Stimulated activated CD8-positive, alpha-beta memory T cell treated with anti-CD3 and anti-CD28 coated beads, Interleukin-12 subunit alpha, Interleukin-12 subunit beta, amount 100 ng/mL, for 24 hours (primary cell): ENCODE measurements around the gene SNX18.

Experiments used
- DNase-seq: peaks from one replicate; pipeline ENCODE4 v3.0.0-alpha.2; 2020; ENCODE audit errors: extremely low read depth

The SNX18 gene

DNA sequence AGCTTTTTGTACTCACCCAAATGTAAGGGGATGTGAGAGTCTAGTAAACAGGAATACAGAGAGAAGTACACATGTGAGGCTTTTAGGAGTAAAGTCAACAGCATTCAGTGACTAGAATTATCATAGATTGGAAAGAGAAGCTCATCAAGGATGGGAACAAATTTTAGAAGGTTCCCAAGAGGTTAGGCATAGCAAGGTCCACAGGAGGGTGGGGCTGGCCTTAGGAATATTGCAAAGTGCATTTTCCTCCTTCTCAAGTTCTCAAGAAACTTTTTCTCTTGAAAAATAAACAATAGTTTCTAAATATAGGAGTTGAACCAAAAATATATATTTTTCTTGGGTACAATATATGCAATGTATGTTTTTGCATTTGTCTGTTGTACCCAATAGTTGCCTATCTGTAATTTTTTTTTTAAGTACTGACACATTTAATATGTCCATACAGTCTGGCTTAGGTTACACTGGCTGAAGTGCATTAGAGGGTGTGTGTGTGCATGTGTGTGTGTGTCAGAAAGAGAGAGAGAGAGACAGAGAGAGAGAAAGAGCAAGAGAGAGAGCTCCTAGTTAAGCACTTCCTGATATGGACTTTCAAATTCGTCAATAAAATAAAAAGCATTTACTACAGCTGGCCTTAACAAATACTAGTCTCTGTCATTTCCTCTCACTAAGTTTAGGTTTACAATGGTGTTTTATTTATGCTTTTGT, 62.2 kb downstream of the SNX18 start:
- DNase-seq, result no peak

DNA sequence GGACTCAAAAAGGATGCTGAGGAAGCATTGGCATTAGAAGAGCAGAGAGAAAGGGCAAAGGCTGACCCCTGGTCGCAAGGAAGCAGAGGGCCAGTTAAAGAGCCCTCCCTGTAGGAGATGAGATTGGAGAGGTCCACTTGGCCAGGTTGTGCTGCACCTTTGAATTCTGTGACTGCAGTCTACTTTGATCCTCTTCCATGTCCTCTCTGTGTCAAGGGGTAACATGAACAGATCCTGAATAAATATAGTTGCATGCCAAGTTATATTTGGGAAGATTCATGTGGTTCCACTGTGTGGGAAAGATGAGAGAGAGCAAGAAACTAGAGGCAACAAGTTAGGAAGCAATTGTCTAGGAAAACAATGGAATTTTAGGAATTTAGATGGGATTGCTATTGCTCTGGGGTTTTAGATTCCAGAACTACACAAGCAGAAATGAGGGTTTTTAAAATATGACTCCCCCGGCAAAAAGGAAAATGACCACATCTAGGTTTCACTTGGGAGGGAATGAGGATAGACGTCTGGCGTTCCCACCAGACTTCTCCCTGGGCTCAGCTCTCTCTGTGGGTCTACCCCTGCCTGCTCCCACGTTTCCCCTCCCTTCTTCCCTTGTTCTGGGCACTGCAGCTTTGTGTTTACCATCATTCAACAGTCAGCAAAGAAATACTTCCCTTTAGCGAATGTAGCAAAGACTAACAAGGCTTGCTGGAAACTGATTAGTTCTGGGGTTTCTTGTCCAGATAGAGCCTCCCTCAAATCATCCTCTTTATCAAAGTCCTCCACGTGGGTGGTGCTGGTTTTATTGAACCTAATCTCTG, 63.6 kb downstream of the SNX18 start:
- DNase-seq, result no peak

DNA sequence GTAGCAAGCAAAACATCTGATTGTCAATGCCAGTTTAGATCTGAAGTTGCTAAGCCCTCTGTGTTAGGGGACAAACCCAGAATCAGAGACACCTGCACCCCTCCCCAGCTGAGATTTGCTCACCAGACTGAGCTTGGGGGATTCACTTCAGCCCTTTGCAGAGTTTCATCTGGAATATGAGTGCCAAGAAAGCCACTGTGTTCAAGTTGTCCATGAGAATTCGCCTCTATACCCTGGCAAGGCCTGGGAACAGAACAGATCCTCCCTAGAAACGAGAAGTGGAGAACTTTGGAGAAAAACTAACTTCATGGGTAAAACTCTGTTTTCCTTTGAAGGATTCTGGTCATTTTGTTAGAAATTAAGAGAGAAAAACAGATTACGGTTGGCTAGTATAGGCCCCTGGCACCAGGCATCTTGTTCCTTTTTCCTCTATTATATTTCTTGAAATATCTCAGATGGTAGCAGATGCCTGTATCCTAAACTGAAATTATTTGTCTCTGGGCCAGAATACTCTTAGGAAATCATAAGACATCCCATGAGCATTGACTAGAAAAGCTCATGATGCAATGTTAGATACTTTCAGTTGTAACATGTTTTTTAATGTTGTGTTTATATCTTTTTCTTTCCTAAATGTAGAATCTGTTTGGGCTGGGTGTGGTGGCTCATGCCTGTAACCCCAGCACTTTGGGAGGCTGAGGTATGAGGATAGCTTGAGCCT, 64.4 kb downstream of the SNX18 start:
- DNase-seq, result no peak

DNA sequence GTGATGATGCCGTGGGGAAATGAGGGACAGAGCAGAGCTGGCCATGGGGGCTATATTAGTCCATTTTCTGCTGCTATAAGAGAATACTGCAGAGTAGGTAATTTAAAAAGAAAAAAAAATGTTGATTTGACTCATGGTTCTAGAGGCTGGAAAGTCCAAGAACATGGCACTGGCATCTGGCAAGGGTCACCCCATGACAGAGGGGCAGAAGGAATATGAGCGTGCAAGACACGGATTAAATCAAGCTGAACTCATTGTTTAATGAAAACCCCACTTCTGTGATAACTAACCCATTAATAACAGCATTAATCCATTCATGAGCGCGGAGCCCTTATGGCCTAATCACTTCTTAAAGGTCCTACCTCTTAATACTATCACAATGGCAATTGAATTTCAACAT, 68.8 kb downstream of the SNX18 start:
- DNase-seq, result no peak

DNA sequence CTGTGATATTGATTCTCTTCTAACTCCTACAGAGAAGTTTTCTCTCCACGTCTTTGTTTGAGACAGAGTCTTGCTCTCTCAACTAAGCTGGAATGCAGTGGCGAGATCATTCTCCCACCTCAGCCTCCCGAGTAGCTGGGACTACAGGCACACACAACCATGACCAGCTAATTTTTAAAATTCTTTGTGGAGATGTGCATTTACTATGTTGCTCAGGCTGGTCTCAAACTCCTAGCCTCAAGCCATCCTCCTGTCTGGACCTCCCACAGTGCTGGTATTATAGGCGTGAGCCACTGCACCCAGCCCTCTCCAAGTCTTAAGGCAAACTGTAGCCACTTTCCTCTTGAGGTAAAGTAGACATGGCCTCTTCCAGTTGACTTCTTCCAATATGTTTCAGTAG, 72.2 kb downstream of the SNX18 start:
- no peak for DNase-seq

DNA sequence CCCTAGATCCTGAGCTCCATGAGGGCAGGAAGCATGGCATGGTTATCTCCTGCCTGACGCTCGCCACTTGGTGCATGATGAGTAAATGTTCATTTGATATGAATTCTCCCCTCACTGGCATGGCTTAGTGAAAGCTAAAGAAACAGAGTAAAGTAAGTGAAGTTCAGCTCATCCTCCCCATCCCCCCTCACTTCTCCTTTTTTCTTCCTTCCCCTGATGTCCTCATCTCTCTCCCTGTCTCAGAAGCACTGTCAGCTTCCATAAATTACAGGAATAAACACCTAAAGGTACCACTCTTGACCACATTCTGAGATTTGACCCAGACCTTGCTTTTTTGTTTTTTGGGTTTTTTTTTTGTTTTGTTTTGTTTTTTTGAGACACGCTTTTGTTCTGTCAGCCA, 73.3 kb downstream of the SNX18 start:
- DNase-seq, result no peak

DNA sequence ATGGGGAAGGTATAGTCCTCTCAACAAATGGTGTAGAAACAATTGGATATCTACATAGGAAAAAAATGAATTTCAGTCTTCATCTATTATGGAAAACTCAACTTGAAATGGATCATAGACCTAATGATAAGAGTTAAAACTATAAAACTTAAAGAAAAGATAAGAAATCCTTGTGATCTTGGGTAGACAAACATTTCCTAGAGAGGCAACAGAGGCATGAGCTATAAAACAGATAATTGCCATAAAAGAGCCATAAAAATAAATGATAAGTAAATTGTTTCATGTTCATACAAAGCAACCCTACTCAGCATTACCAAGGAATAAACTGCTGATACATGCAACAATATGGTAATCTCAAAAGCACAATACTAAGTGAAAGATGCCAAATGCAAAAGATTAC, 76.2 kb downstream of the SNX18 start:
- no peak for DNase-seq

DNA sequence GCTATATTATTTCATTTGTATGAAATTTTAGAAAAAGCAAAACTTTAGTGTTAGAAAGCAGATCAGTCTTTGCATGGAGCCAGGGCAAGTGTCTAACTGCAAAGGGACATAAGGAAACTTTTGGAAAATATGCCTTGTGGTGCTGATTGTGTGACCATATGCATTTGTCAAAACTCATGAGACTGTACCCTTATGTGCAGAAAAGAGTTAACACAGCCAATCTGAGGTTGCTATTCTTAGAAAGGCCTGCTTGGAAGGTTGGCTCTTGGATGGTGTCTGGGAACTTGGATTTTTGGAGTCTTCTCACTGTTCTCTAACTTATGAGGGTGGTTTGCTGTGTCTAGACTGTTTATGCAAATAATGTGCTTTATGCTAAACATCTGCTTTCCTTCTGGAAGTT, 76.6 kb downstream of the SNX18 start:
- no peak for DNase-seq

DNA sequence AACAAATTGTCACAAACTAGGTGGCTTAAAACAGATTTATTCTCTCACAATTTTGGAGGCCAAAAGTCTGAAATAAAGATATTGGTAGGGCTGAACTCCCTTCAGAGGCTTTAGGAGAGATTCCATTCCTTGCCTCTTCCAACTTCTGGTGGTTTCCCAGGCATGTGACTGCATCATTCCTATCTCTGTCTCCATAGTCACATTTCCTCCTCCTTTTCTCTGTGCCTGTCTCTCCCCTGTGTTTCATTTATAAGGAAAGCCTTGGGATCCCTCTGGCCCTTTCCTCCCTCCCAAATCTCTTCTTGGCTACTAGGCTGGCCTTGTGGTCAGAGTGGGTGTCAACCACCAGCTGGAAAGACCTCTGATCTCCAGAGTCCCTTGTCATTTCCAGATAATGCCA, 78.2 kb downstream of the SNX18 start:
- DNase-seq, result no peak
